CD4-positive, alpha-beta T cell treated with Interleukin-4 for 1 hour (primary cell): ENCODE results near the gene INPP5A.

Source experiments
- DNase-seq, 2 donors: peaks; one replicate each; pipeline ENCODE4 v3.0.0-alpha.2; 2020 to 2022

INPP5A gene

DNA sequence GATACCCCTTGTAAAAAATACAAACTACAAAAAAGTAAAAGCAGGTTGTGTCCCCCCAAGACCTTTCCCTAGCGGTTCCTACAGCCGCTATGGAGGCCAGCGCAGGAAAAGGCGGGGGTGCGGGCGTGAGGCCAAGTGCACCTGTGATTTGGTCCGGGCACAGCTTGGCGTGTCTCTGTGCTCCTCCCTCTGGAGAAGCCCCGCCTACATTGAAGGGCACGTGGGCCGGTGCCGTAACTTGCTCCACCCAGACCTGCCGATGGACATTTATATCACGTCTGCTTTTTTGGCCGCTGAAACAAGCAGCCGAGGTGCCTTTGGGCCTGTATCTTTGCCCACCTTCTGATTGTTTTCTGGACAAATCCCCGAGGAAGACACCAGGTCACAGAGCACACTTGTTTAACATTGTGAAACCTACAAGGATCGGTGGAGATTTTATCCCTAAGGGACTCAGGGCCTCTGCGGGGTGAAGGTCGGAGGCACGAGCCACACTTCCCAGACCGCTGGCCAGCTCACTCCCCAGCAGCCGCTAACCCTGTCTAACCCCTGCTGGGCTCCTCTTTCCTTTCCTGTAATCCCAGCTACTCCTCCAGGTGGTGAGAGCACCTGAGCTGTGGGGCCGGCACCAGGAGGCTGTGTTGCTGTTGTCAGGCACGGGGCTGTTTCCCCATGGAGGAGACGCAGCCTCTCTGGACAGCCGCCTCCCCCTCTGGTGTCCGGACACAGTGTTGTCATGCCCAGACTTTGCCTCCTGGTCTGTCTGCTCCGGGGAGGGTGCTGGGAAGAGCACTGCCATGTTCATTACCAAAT, 18.8 kb upstream of the INPP5A start:
- peak in 1 of 2 donors; percentile 11 for DNase-seq

DNA sequence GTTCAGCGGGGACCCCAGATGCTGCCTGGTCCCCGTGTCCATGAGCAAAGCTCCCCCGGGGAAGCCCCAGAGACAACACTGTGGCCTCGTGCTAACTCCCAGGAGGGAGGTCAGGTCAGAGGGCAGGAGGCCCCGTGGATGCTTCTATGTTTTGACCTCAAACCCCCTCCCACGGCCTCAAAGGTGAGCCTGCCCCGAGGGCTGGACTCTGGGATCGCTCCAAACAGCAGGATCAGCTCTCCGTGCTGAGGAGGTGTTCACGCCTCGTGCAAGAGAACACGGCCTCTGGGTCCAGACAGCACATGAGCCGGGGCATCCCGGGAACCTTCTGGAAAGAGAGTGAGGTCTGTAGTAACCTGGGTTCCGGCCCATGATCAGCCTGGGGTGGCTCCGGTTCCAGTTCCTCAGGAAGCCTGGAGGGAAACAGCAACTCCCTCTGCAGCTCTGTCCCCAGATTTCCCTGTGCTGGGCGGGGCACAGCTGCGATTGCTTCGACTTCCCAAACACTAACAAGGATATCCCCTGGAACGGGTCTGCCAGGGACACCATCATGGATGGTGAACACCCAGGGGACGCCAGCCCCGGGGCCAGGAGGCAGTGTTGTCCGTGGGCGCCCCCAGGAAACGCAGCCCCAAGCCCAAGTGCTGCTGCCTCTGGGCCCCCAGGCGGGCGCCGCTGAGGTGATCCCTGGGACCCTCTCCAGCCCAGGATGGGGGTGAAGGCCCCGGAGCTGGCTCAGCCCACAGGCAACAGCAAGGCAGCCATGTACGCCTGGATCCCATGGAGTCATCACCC, 18.0 kb upstream of the INPP5A start:
- DNase-seq: peak in 1 of 2 donors; percentile 7

DNA sequence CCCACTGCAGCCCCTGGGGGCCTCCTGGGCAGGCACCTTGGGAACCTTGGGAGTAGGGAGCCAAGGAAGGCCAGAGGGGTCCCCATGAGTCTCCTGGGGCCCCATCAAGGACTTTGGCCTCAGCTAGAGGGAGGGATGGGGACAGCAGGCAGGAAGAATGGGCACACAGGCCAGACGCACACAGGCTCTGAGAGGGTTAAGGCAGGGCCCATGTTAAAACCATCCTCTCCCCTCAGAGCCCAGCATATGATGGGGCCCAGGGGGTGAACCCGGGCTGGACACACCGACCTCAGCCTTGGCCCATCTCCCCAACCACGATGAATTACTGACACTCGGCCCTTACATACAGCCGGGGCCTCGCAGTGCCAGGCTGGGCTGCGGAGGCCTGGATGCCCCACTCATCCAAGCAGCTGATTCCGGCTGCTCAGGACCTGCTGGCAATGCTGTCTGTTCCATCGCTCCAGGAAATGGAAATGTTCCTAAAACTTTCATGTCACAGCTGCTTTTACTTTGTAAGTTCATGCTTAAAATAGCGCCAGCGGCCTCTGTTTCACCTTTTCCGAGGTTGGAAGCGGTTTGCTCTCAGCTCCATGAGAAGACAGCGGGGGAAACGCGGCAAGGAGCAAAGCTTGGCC, 17.3 kb upstream of the INPP5A start:
- no peak for DNase-seq

DNA sequence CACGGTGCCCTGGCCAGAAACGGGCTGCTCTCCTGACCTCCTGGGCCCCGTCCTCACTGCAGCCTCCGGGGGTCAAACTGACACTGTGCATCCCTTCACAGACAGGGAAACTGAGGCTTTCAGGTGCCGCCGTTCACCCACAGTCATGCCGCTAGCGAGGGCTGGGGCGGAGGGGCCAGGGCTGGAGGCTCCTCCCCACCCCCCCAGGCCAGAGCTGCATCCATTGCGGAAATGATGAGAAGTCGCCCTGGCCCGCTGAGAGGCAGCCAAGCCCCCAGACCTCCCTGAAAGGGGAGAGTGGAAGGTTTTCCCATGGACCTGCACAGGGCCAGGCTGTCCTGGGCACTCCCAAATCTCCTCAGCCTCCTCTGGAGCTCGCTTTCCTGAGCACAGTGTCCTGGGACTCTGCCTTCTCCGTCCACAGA, 16.5 kb upstream of the INPP5A start:
- no peak for DNase-seq

DNA sequence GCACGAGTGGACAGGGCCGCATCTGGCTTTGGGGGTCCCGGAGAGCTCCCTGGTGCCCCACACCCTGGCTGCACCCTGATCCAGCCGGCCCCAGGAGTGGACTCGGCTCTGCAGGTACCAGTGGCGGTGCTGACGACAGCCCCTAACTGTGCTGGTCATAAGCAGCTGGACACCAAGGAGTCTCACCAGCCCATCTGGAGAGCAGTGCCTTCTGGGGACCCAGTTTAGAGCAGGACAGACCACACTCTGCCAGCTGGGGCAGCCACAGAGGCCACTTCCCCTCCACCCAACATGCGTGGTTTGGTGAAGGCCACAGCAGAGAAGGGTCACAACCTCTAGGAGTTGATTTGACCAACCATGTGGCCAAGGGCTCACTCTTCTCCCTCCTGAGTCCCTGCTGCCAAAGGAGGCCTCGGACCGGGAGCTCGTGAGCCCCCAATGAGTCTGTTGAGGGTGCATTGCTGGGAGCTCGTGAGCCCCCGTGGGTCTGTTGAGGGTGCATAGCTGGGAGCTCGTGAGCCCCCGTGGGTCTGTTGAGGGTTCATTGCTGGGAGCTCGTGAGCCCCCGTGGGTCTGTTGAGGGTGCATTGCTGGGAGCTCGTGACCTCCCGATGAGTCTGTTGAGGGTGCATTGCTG, 16.0 kb upstream of the INPP5A start:
- no peak for DNase-seq

DNA sequence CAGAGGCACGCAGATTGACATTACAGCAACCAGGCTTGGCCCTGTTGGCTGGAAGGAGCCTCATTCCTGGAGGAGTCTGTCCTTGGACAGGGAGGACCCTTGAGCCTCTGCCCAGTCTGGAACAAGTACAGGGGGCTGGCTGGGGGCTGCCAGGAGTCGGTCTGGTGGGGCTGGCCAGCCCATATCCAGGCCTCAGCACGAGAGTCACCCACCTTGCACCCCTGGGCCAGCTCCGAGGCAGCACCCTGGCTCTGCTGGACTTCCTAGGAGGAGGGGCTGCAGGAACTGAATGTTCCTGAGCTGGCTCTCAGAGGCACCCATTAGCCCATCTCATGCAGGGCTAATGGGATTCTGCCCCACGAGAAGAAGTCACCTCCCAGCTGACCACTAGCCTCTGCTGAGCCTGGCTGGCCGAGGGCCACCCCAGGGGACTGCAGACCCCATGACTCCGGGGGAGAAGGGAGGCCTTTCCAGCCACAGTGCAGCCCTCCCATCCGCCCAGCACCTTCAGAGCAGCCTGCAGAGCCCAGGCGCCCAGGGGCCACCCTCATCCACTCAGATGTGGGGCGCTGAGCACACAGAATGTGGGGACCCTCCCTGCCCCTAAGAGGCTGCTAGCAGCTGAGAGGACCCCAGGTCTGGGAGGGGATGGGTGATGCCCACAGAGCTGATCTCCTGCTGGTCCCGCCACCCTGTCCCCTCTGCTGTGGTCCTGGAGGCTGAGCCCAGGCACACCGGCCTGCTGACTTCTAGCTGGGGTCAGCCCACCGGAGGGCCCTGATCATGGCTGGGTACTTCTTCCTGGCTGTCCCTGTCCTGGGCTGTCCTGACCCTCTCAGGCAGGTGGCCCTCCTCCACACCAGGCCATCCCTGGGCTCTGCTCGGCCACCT, 14.8 kb upstream of the INPP5A start:
- no peak for DNase-seq

DNA sequence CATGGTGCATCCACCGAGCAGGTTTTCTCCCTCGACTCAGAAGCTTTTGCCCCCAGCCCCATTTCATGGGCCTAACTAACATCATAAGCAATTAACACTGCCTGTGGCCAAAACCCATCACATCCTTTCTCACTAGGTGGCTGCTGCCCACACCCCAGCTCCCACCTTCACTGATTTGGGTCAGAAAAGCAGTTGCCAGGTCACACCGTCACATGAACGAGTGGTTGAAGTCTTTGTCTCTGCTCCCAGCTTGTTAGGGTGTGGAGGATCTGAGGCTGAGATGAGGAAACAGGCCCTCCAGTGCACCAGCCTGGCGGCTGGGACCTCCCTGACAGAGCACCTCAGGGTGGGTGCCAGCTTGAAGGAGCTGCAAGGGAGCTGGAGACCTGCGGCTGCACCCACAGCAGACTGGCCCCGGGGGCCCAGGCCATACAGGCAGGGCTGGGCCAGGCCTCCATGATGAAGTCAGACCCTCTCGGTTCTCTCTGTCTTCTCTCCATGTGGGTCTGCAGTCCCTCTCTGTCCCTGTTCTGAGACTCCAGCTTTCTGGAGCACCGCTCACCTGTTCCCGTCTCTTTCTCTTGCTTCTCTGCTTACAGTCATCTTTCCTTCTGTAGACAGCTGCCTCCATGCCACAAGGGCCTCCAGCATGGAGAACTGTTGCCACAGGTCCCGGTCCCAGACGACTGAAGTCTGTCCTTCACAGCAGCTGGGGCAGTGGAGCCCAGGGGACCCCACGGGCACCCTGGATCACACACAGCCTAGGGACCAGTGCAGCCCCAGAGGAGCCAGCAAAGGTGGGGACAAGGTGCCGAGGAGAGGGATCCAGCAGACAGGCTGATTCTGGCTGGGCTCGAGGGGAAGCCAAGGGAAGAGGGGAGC, 13.8 kb upstream of the INPP5A start:
- DNase-seq: no peak

DNA sequence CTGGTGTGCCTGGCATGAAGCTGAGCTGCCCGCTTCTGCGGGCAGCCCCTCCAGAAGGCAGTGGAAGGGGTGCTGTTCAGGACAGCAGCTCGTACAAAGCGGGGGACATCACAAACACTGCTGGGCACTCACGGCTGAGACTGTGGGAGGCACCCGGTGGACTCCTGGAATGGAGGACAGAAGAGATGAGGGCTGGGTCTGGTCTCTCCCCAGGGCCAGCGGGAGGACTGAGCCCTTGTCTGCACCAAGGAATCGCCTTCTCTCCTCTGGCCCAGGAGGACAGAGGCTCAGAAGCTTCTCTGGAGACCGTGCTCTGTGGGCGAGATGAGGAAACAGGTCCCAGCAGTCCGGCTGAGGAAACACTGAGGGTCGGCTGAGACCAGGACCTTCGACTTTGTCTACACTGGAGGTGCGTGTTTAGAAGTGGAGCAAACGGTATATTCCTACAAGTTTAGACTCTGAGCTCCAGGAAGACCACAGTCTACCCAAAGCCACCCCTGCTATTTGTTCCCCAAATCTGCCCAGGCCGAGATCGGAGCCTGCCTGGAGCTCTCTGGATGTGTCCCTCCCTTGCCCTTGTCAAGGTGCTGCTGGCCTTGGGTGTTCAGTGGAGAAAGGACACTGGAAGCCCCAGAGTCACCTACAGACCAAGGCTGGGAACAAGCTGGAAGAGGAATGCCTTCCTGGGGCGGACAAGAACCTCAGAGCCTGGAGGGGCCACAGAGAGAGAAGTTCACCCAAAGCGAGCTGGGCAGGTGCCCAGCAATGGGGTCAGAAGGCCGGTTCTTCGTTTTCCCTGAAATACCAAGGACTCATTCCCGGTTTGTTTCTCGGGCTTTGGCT, 12.9 kb upstream of the INPP5A start:
- DNase-seq: no peak

DNA sequence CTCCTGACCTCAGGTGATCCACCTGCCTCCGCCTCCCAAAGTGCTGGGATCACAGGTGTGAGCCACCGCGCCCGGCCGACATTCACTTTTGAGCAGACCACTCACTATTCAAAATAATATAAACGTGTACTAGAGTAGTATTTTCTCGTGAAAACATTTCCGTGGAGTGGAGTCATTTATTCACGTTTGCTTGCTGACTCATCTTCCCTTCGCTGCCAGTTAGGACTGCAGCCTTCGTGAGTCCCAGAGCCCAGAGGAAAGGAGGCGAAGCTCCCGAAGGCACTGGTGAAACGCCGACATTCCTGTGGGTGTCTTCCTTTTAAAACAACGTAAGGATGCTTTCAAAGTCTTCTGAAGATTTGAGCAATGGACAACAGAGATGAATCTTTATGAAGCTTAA, 10.9 kb upstream of the INPP5A start:
- no peak for DNase-seq

DNA sequence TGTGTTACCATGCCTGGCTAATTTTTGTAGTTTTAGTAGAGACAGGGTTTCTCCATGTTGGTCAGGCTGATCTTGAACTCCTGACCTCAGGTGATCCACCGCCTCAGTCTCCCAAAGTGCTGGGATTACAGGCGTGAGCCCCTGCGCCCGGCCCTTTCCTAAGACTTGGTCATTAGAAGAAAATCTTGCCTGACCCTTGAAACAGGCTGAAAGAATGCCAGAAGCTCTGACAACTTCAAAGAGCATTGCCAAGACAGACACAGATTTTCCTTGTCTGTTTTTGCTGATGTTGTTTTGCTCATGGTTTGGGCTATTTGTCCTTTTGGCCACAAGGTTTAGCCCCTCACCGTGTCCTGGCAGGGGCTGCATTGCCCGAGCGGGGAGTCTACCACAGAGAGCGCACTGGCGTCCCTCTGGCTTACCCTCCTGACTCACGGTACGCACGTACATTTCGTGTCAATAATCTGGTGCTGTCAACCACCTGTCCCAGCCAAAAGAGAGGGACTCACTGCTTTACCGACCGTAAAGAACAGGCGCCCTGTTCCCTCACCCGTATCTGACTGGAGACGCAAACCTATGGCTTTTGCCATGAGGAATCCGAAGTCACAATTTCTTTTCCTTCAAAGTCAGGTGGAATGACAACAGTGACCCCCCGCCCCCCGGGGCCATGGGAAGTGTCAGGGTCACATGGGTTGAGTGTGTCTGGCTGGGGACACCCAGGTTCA, 10.1 kb upstream of the INPP5A start:
- DNase-seq: no peak

DNA sequence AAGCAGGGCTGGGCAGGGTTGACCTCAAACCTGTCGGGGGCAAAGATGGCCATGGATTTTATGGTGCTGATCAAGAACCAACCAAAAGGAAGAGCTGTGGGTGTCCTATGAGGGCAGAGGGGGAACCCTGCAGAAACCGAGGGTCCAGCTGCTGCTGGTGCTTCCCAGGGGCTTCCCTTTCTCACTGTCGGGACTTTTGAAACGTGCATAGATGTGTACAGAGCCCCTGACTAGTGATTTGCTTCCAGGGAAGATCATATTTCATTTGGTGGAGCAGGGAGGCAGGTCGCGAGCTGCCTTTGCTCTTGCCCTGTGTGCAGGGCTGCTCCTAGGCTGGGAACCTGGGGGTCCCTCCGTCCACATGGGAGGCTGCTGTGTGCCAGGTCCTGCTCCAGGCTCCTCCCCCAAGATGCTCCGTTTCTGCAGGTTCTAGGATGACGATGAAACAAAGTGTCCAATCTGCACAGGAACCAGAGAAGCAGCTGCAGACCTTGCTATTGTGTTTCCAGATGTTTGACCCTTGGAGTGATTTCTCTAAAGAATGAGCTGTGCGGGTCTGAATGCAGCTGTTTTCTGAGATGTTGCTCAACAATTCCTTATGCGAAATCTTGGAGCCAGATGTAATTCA, 9.4 kb upstream of the INPP5A start:
- DNase-seq: no peak

DNA sequence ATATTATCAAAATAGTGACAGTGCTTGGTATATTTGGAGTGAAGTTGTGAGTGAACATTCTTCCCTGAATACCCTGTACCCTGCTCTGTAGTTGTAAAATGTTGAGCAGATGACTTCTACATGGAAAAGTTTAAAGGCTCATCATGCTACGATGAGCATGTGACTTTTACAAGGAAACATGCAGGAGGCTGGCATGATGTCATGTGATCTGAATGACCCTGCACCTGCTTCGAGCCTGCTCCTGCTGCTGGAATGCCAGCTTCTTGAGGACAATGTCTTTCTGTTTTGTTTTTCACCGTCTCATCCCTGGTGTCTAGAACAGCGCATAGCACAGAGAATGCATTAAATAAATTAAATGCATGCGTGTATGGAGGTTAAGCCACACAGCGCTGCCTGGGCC, 5.4 kb upstream of the INPP5A start:
- no peak for DNase-seq

DNA sequence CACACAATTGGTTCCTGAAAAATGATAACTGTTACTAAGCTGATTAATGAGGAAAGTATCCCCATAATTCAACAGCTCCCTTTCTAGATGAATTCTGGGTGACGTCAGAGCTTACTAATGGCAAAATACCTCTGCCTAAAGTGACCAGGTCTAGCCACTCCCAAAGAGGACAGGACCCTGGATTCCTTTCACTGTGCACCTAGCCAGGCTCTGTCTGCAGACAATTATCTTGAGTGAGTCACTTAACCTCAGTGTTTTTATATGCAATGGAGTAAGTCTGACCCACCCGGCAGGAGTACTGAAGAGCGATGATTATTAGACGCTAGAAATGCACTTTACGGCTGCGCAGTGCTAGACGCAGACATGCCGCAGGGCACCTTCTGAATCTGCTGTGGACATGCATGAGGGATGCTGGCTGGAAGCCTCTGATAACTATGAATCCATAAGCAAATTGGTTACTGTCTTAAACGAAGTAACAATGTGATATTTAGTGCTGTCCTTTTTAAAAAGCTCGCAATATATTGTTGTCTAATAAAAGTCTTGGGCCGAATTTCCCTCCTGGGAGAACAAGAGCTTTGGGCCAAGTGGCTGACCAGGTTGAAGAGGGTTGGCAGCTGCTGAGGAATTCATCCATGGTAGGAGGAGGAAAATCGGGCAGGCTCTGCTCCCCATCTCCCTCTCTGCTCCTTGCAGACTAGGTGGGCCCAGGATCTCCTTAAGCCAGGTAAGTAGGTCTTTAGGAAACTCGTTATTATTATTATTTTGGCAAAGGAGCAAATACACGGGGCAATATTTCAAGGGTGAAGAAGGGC, 4.6 kb upstream of the INPP5A start:
- DNase-seq: no peak

DNA sequence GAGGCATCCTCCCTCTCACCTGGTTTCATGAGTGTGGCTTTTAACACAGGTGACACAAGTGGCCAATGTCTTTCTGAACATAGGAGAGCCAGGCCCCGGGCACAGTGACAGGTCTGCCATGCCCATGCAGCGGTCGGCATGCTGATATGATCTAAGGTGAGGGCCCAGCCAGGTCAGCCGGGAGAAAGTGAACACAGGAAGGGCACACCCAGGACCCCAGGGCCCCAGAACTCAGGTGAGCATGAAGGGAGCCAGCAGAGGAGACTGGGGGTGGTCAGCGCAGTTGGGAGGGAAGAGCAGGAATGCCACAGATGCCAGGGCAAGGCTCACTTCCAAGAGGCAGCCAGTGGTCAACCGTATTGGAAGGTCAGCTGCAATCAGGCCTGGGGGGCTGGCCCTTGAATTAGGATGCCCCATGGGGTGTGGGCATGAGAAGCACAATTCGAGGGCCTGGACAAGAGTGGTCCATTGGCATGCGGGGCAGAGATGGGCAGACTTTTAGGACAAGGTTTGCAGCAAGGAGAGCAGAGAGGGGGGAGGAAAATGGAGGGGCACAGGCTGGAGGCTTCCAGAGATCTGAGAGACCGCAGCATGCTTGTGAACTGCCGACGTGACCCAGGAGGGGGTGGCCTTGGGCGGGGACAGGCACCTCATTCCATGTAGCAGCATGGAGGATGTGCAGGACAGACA, 3.9 kb upstream of the INPP5A start:
- no peak for DNase-seq

DNA sequence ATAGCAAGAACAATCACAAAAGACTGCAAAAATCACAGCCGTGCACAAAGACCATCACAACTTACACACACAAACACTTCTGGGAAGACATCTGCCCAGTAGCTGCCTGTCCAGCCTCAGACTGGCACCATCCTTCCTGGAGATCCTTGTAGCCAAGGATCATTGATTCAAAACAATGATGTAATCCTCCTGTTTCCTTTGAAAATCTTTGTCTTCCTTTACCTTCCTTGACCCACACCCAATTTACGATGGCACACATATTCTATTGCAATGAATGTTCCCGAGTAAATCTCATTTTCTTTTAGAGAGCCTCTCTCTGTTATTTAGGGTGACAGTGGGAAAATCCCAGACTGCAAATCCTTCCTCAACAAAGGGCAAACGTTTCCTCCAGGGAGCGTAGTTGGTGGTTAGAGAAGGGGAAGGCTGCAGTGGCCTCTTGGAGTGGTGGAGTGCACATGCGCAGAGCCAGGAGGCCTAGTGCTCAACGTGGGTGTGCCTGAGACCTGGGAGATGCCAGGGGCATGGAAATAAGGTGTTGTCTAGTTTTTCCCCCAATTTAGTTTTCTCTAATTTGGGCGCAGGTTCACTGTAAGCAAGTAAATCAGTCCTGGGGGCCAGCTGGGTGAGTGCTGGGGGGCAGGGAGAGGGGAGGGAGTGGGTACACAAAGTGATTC, 3.1 kb upstream of the INPP5A start:
- DNase-seq: no peak

DNA sequence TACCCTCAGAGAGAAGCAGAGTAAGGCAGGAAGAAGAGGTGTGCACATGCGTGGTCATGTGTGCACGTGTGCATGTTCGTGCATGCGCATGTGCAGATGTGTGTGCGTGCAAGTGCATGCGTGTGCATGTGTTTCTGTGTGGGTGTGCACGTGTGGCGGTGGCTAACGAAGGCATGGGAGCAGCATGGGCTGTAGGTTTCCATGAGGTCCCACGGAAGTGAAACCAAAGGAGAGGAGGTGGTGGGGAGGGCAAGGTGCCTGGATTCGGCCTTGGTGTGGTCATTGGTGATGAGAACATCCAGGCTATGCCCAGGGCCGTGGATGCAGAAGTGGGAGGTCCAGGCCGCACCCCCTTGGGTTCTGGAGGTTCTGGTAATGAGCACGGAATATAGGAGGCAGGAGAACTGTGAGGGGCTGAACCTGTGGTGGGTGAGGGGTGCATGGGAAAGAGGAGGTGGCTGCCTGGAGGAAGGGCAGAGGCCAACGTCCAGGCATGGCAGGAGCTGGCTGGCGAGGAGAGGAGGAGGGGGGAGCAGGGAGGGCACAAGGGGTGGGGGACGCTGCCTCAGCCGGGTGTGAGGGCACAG, 2.4 kb upstream of the INPP5A start:
- no peak for DNase-seq
